Transverse colon (tissue), 4 donors: ENCODE results near the gene ACTBL2. TPM values are rescaled to one million over a fixed set of nuclear protein-coding genes. Genes with fewer than 3 reads are reported as not detected.

ENCODE experiments used
- DNase-seq: peaks from one replicate; pipeline ENCODE4 v3.0.0-alpha.2; 2019
- H3K27ac ChIP-seq, 4 donors: fragments of 200-600 bp; sonication (generic); 2 replicates each; pipeline ENCODE4 v1.5.1; 2016 to 2018; ENCODE audit warnings: inconsistent platforms in 4 of 4
- H3K27me3 ChIP-seq: fragments of 200-600 bp; sonication (generic); 2 replicates; pipeline ENCODE4 v1.5.1; 2017; ENCODE audit warnings: inconsistent platforms
- H3K36me3 ChIP-seq, 4 donors: fragments of 200-600 bp; sonication (generic); 2 replicates each; pipeline ENCODE4 v1.5.1; 2017 to 2019; ENCODE audit warnings: inconsistent platforms in 4 of 4
- H3K4me1 ChIP-seq, 4 donors: fragments of 200-600 bp; sonication (generic); 2 replicates each; pipeline ENCODE4 v1.5.1; 2017 to 2020; ENCODE audit warnings: inconsistent platforms in 4 of 4
- H3K4me3 ChIP-seq, 4 donors: fragments of 200-600 bp; sonication (generic); 1 replicate in 1 of 4; 2 replicates in 3 of 4; pipeline versions ENCODE4 v1.5.1 to v1.6.1; 2017 to 2019; ENCODE audit warnings: inconsistent platforms in 4 of 4
- H3K9me3 ChIP-seq, 2 donors: fragments of 200-600 bp; sonication (generic); 2 replicates each; pipeline ENCODE4 v1.5.1; 2017 to 2019; ENCODE audit warnings: inconsistent platforms in 2 of 2
- EP300 ChIP-seq: sonication (generic); formaldehyde crosslinking; IDR thresholded peaks from one replicate; pipeline ENCODE4 v1.6.1; 2017; ENCODE audit warnings: antibody characterized with exemption, low read depth
- POLR2A ChIP-seq: fragments of 450-650 bp; IDR thresholded peaks from one replicate; pipeline ENCODE4 v1.6.1; 2016; ENCODE audit warnings: antibody characterized with exemption, mild to moderate bottlenecking, moderate library complexity
- POLR2AphosphoS5 ChIP-seq, 3 donors: sonication (generic); formaldehyde crosslinking; IDR thresholded peaks; one replicate each; pipeline ENCODE4 v1.6.1; 2016; ENCODE audit warnings: antibody characterized with exemption in 3 of 3
- WGBS, 2 donors: methylation state at CpG; one replicate each; pipeline ENCODE4 v1.1.5; 2018; ENCODE audit warnings: low coverage in 1 of 2; 5-methylcytosine and 5-hydroxymethylcytosine counted together
- in situ Hi-C, 4 donors: fragments of 200-750 bp; cut with MboI; loops; one replicate each; pipeline versions ENCODE4 v1.15.0 to v1.15.1; 2017; ENCODE audit warnings: low sequenced_read_pairs in 3 of 4, low pct_ligation_motif_present in 1 of 4, low pct_unique_long_range_greater_than_20kb in 1 of 4
- intact Hi-C: fragments of 100-400 bp; cut with DNase I; formaldehyde crosslinking; loops from one replicate; pipeline ENCODE4 v1.15.1; 2023; ENCODE audit warnings: low total_unique reads
- total RNA-seq, 4 donors: library from RNA; depleted of rRNA; stranded (reverse); fragments of >200 nt; gene quantifications; one replicate each; pipeline ENCODE4 v1.1.0, GENCODE V29; 2016
- TF ChIP-seq, protein P1 (sequence below), 5 experiments: fragments of 200-600 bp in 3 of 5; fragments of 450-650 bp in 2 of 5; sonication (generic) in 3 of 5; IDR thresholded peaks; 1 replicate in 2 of 5; 2 replicates in 3 of 5; pipeline ENCODE4 v1.5.1; 2016 to 2017; ENCODE audit warnings: antibody characterized with exemption in 5 of 5, inconsistent platforms in 3 of 5, mild to moderate bottlenecking in 2 of 5, moderate library complexity in 1 of 5

ACTBL2 gene
- total RNA-seq, 4 donors from 2014 or later = not detected

DNA sequence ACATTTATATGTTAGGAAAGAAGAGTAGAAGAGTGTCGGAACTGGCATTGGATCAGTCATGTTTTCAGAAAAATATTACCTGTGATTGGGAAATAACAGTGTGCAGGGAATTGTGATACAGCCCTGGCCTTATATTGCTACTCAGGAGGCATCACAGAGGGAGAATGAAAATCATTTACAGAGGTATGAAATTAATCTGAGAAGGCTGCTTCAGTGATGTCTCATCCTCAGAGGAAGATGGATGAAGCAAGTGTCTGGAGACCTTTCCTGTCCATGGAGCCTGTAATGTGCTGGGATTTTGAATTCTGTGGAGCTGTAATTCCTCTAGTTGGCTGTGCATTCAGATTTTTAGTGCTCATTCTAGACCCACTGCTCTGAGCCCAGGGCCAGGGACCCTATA is 3.8 kb downstream of the ACTBL2 start:
- no peak for DNase-seq
- in situ Hi-C loops (no loop called here), intact Hi-C loops (no loop called here)
- no peak overlapping the region for H3K4me3 ChIP-seq
- no peaks in the 10 kb centered on the region for H3K36me3 ChIP-seq
- WGBS, 2 donors = 83 to 94% methylated on average over 1 of the region's 1 CpG
- no peak overlapping the region for H3K27ac ChIP-seq
- TF ChIP-seq EP300 (no peak), POLR2A (no peak), POLR2AphosphoS5 (IDR thresholded peaks at IDR 0.05) (no peak)
- TF ChIP-seq, protein P1, sequence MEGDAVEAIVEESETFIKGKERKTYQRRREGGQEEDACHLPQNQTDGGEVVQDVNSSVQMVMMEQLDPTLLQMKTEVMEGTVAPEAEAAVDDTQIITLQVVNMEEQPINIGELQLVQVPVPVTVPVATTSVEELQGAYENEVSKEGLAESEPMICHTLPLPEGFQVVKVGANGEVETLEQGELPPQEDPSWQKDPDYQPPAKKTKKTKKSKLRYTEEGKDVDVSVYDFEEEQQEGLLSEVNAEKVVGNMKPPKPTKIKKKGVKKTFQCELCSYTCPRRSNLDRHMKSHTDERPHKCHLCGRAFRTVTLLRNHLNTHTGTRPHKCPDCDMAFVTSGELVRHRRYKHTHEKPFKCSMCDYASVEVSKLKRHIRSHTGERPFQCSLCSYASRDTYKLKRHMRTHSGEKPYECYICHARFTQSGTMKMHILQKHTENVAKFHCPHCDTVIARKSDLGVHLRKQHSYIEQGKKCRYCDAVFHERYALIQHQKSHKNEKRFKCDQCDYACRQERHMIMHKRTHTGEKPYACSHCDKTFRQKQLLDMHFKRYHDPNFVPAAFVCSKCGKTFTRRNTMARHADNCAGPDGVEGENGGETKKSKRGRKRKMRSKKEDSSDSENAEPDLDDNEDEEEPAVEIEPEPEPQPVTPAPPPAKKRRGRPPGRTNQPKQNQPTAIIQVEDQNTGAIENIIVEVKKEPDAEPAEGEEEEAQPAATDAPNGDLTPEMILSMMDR (IDR thresholded peaks at IDR 0.05) = no peak
- no peaks in the 10 kb centered on the region for H3K27me3 ChIP-seq
- H3K9me3 ChIP-seq = no peaks in the 10 kb centered on the region
- H3K4me1 ChIP-seq = no peaks in the 10 kb centered on the region

DNA sequence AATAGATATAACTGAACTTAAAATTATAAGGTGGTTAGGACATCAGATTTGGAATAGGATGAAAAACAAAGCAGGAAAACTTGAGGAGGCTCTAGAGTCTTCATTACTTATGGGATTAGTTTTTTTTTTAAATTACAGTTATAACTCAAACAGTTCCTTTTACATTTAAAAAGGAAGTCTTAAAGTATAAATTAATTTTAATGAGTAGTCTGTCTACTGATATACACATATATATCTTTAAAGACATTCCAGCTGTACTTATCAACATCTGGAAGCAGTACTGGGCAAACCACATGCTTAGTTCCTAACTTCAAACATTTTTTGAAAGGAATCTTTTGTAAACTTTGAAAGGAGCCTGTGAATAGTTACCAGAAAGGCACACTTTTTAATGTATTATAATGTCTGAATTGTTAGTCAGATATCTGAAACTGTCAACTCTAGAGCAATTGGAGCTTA is 6.0 kb downstream of the ACTBL2 start:
- Histone ChIP-seq H3K36me3 (no peaks in the 10 kb centered on the region), H3K9me3 (no peaks in the 10 kb centered on the region), H3K4me1 (no peaks in the 10 kb centered on the region), H3K27ac (no peak overlapping the region), H3K4me3 (no peak overlapping the region), H3K27me3 (no peaks in the 10 kb centered on the region)
- in situ Hi-C loops = no loop called here
- intact Hi-C loops = no loop called here
- TF ChIP-seq POLR2AphosphoS5 (IDR thresholded peaks at IDR 0.05) = no peak
- no peak for TF ChIP-seq EP300
- TF ChIP-seq, protein P1 (IDR thresholded peaks at IDR 0.05) = no peak
- TF ChIP-seq POLR2A = no peak
- no peak for DNase-seq

DNA sequence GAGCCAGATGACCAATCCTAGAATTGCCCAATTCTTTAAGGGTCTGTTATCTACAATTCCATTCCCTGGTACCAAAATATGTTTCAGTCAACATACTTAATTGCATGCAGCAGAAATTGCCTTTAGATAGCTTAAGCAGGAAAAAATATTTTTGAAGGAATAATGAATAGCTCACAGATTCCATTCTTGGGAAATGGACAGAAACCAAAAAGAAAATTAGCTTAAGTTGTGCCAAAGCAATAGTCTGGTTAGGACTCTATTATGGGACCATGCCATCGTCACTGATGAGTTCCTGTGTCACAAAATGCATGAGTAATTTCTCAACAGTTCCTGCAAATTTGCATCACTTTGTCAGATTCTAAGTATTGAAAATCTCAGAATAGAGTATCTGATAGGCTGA is 12.3 kb downstream of the ACTBL2 start:
- in situ Hi-C loops = no loop called here
- 63 to 68% methylated on average over 1 of the region's 1 CpG for WGBS, 2 donors
- H3K4me3 ChIP-seq = no peak overlapping the region
- no peak overlapping the region for H3K27ac ChIP-seq
- TF ChIP-seq EP300 (no peak), POLR2A (no peak), POLR2AphosphoS5 (IDR thresholded peaks at IDR 0.05) (no peak)
- TF ChIP-seq, protein P1 (IDR thresholded peaks at IDR 0.05) = no peak
- DNase-seq = no peak
- H3K4me1 ChIP-seq = no peaks in the 10 kb centered on the region
- intact Hi-C loops = no loop called here
- no peaks in the 10 kb centered on the region for H3K36me3 ChIP-seq
- no peaks in the 10 kb centered on the region for H3K27me3 ChIP-seq
- H3K9me3 ChIP-seq = no peaks in the 10 kb centered on the region

DNA sequence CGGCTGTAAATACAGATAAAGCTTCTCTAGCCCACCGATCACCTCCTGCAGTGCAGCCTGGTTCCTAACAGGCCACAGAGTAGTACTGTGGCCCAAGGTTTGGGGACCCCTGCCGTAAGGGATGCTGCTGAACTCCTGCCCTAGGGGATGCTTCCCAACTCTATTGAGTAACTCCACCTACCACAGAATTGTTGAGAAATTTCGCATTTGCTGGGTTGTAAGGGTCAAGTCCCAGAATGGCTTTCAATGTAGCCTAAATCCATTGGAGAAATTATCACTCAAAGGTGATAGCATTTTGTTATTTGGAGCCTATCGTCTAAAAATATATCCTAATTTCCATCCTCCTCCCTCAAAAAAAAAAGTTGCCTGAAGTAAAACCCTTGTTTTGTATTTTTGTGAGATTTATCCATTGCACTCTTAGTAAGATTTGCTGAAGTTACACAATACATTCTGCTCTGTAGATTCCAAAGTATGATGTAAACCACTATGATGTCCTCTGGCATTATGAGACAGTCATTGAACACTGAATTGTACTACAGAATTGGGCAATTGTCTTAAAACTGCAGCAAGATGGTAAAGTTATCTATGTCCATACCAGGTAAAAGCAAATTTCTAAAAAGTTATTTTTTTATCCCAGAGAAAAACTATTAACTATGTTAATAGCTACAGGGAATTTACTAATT is 14.0 kb downstream of the ACTBL2 start:
- DNase-seq = no peak
- Histone ChIP-seq H3K4me3 (no peak overlapping the region), H3K36me3 (no peaks in the 10 kb centered on the region), H3K27ac (no peak overlapping the region), H3K9me3 (no peaks in the 10 kb centered on the region), H3K27me3 (no peaks in the 10 kb centered on the region), H3K4me1 (no peaks in the 10 kb centered on the region)
- in situ Hi-C loops (no loop called here), intact Hi-C loops (no loop called here)
- WGBS, 2 donors = 83 to 98% methylated on average over 4 to 5 of the region's 5 CpGs
- TF ChIP-seq POLR2A (no peak), EP300 (no peak), POLR2AphosphoS5 (IDR thresholded peaks at IDR 0.05) (peak in 2 of 3 donors; percentile 9 to 11)
- TF ChIP-seq, protein P1 (IDR thresholded peaks at IDR 0.05) = no peak
